SJSA1 (cell line): ENCODE data around the gene EEF1AKMT2. TPM values are rescaled to one million over a fixed set of nuclear protein-coding genes. Genes with fewer than 3 reads are reported as not detected.
"Not testable (repeated sequence)": the region's sequence is repeated elsewhere in the genome, so short reads cannot be mapped to it uniquely, and the experiment has no call there.

Source experiments
- DNase-seq, 2 experiments: peaks; one replicate each; pipeline ENCODE4 v3.0.0-alpha.2; 2015 to 2020; ENCODE audit warnings: low spot score in 2 of 2, low read depth in 1 of 2
- H3K27ac ChIP-seq: fragments of 250-450 bp; sonication (Bioruptor Pico); 2 replicates; pipeline ENCODE4 v1.5.1; 2020; ENCODE audit warnings: mild to moderate bottlenecking, moderate library complexity
- H3K27me3 ChIP-seq: fragments of 250-450 bp; sonication (Bioruptor Pico); replicated peaks from 2 replicates; pipeline ENCODE4 v1.5.1; 2020; ENCODE audit warnings: mild to moderate bottlenecking, moderate library complexity
- H3K36me3 ChIP-seq: fragments of 250-450 bp; sonication (Bioruptor Pico); 2 replicates; pipeline ENCODE4 v1.5.1; 2020; ENCODE audit warnings: mild to moderate bottlenecking
- H3K4me1 ChIP-seq: fragments of 250-450 bp; sonication (Bioruptor Pico); replicated peaks from 2 replicates; pipeline ENCODE4 v1.6.1; 2021; ENCODE audit warnings: mild to moderate bottlenecking
- H3K4me3 ChIP-seq: fragments of 250-450 bp; sonication (Bioruptor Pico); 2 replicates; pipeline ENCODE4 v1.5.1; 2020; ENCODE audit warnings: mild to moderate bottlenecking
- H3K9me3 ChIP-seq: fragments of 250-450 bp; sonication (Bioruptor Pico); replicated peaks from 2 replicates; pipeline ENCODE4 v1.5.1; 2020; ENCODE audit warnings: mild to moderate bottlenecking
- total RNA-seq: library from RNA; depleted of rRNA; stranded (reverse); fragments of >200 nt; shearing (Covaris generic); gene quantifications from 2 replicates; pipeline ENCODE4 v1.2.3, GENCODE V29; 2014; rRNA removed

The EEF1AKMT2 gene
- total RNA-seq, result 53.0 and 53.3 TPM in 2 replicates

DNA sequence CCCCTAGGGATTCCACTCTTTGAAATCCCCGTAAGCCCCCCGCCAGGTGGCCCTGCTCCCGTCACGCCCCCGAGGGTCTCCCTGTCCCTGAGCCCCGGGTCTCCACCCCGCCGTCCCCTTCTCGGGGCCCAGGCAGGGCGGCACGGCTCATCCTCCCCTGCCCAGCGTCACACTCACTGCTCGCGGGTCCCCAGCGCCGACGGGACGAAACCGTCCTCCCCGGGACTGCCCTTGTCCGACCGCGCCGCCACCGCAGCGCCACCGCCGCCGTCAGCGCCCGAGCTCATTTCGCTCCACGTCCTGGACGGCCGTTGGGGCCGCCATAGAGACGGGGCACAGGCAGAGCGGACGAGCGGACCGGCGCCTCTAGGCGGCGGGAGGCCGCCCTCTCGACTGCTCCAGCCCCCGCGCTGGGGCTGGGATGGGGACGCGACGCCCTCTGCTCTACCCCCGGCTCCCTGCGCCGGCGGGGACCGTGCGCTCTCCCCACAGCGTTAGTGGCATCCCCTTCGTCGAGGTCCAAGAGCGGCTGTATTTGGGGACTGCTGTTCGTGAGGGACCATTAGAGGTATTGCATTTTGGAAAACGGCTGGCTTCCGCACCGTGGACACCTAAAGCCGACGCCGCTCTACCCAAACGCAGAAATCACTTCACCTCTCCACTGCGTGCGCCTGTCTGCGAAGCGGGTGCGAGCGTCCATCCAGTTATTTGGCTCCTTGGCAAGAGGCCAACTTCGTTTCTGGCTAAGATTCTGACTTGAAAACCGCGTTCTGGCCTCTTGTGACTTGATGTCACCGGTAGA lies at the start of gene EEF1AKMT2:
Gene EEF1AKMT2, minus strand, starts transcription at position 341 of the 802 bp plus-strand sequence. Its CDS starts 54 bp downstream, at position 287.
- peak within 1 kb of the TSS; percentile 90 for H3K4me3 ChIP-seq
- no peaks in the 10 kb centered on the region for H3K27me3 ChIP-seq
- H3K27ac ChIP-seq, result peak within 1 kb of the TSS; percentile 92
- peak; percentile 92 to 93 for DNase-seq
- H3K36me3 ChIP-seq, result peaks cover 38% of the 10 kb centered on the region
- no peaks in the 10 kb centered on the region for H3K9me3 ChIP-seq
- 0 out of 2 replicates have a peak, but pooled peaks cover 5% of the 10 kb centered on the region for H3K4me1 ChIP-seq

DNA sequence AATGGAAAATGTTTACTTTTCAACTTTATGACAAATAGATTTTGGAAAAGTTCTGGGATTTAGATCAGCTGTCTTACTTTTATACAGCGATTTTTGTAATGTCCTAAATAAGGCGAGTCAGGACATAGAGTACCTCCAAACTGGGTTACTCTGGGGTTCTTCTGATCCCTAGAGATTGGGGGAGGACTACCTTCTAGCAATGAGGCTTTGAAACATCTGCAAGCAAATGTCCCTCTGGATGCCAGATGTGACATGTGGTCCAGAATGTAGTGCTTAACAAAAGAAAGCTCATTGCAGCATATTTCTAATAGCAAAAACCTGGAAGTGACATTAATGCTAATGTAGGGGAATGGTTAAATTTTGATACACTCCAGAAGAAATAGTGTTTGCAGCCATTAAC lies 46.0 kb upstream of the EEF1AKMT2 start:
- no peak overlapping the region for H3K27ac ChIP-seq
- DNase-seq, result no peak

DNA sequence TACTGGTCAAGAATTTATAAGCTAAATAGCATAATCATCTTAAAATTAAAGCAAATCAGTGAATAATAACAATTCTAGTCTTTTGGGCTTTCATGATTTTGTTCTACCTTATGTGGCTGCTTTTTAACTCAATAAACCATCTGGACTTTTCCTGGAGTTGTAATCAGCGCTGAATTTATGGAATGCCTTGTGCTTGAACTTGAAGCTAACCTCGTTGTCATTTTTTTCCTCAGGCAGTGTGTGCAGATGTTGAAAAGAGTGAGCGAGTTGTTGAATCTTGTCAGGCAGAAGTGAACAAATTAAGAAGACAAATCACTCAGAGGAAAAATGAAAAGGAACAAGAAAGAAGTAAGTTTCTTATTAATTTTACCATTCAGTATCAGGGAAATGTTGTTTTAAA lies 39.4 kb upstream of the EEF1AKMT2 start:
- H3K4me3 ChIP-seq, result no peak overlapping the region
- H3K4me1 ChIP-seq, result no peaks in the 10 kb centered on the region
- peaks cover 80% of the 10 kb centered on the region for H3K36me3 ChIP-seq
- DNase-seq, result no peak
- no peak overlapping the region for H3K27ac ChIP-seq
- H3K27me3 ChIP-seq, result no peaks in the 10 kb centered on the region
- no peaks in the 10 kb centered on the region for H3K9me3 ChIP-seq

More for the DNA sequence above, 46.0 kb upstream of the EEF1AKMT2 start:
- Histone ChIP-seq H3K9me3 (no peaks in the 10 kb centered on the region), H3K4me1 (no peaks in the 10 kb centered on the region), H3K4me3 (no peak overlapping the region), H3K27me3 (no peaks in the 10 kb centered on the region), H3K36me3 (peaks cover 35% of the 10 kb centered on the region)

GRCh38 chr10:124830445-124830844 lies 38.8 kb upstream of the EEF1AKMT2 start:
- H3K9me3 ChIP-seq, result no peaks in the 10 kb centered on the region

GRCh38 chr10:124829447-124830115 lies 37.9 kb upstream of the EEF1AKMT2 start:
- no peak for DNase-seq
- peaks cover 65% of the 10 kb centered on the region for H3K36me3 ChIP-seq
- H3K9me3 ChIP-seq, result no peaks in the 10 kb centered on the region
- H3K27ac ChIP-seq, result no peak overlapping the region
- no peaks in the 10 kb centered on the region for H3K4me1 ChIP-seq
- H3K4me3 ChIP-seq, result no peak overlapping the region
- no peaks in the 10 kb centered on the region for H3K27me3 ChIP-seq

More at GRCh38 chr10:124830445-124830844, 38.8 kb upstream of the EEF1AKMT2 start:
- no peak for DNase-seq
- no peak overlapping the region for H3K4me3 ChIP-seq
- no peaks in the 10 kb centered on the region for H3K4me1 ChIP-seq
- peaks cover 73% of the 10 kb centered on the region for H3K36me3 ChIP-seq
- no peak overlapping the region for H3K27ac ChIP-seq
- no peaks in the 10 kb centered on the region for H3K27me3 ChIP-seq

- H3K9me3 ChIP-seq, result no peaks in the 10 kb centered on the region
- no peak overlapping the region for H3K27ac ChIP-seq
- H3K36me3 ChIP-seq, result peaks cover 52% of the 10 kb centered on the region
- H3K4me1 ChIP-seq, result no peaks in the 10 kb centered on the region
- DNase-seq, result no peak
- H3K27me3 ChIP-seq, result no peaks in the 10 kb centered on the region
- H3K4me3 ChIP-seq, result no peak overlapping the region
Observed at GRCh38 chr10:124827474-124827873, 35.8 kb upstream of the EEF1AKMT2 start.

- no peaks in the 10 kb centered on the region for H3K27me3 ChIP-seq
- DNase-seq, result no peak
- H3K9me3 ChIP-seq, result no peaks in the 10 kb centered on the region
- H3K36me3 ChIP-seq, result peaks cover 50% of the 10 kb centered on the region
- no peak overlapping the region for H3K27ac ChIP-seq
- no peaks in the 10 kb centered on the region for H3K4me1 ChIP-seq
- H3K4me3 ChIP-seq, result no peak overlapping the region
Observed at GRCh38 chr10:124826262-124826661, 34.6 kb upstream of the EEF1AKMT2 start.

DNA sequence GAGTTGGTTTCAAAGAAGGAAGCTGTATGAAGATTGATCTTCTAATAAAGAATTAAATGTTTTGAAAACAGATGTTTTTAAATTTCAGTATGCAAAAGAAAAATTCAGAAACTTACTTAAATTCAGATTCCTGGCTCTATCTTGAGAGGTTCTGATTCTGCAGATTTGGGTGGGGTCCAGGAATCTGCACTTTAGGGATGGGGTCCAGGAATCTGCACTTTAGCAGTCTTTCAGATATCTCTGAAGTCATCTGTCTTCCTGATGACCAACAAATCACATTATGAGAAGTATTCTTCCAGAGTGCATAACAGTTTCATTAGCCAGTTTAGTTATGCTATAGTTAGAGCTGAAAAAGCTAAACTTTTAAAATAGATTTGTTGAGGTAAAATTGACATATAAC lies 34.0 kb upstream of the EEF1AKMT2 start:
- Histone ChIP-seq H3K27ac (no peak overlapping the region), H3K4me3 (no peak overlapping the region), H3K36me3 (peaks cover 47% of the 10 kb centered on the region), H3K27me3 (no peaks in the 10 kb centered on the region), H3K9me3 (no peaks in the 10 kb centered on the region), H3K4me1 (no peaks in the 10 kb centered on the region)
- DNase-seq, result no peak

GRCh38 chr10:124824932-124825331 lies 33.2 kb upstream of the EEF1AKMT2 start:
- H3K27ac ChIP-seq, H3K4me1 ChIP-seq, H3K27me3 ChIP-seq, H3K4me3 ChIP-seq, H3K9me3 ChIP-seq, DNase-seq: not testable (repeated sequence)
- peaks cover 42% of the 10 kb centered on the region for H3K36me3 ChIP-seq

- Histone ChIP-seq H3K9me3 (no peaks in the 10 kb centered on the region), H3K4me3 (no peak overlapping the region), H3K27me3 (no peaks in the 10 kb centered on the region), H3K27ac (no peak overlapping the region), H3K4me1 (no peaks in the 10 kb centered on the region), H3K36me3 (peaks cover 38% of the 10 kb centered on the region)
- no peak for DNase-seq
Observed at GRCh38 chr10:124824507-124824906, 32.8 kb upstream of the EEF1AKMT2 start.

GRCh38 chr10:124821520-124821919 lies 29.8 kb upstream of the EEF1AKMT2 start:
- no peak overlapping the region for H3K4me3 ChIP-seq
- H3K27me3 ChIP-seq, result no peaks in the 10 kb centered on the region
- H3K9me3 ChIP-seq, result no peaks in the 10 kb centered on the region
- H3K4me1 ChIP-seq, result no peaks in the 10 kb centered on the region
- H3K27ac ChIP-seq, result no peak overlapping the region
- peaks cover 33% of the 10 kb centered on the region for H3K36me3 ChIP-seq
- no peak for DNase-seq

DNA sequence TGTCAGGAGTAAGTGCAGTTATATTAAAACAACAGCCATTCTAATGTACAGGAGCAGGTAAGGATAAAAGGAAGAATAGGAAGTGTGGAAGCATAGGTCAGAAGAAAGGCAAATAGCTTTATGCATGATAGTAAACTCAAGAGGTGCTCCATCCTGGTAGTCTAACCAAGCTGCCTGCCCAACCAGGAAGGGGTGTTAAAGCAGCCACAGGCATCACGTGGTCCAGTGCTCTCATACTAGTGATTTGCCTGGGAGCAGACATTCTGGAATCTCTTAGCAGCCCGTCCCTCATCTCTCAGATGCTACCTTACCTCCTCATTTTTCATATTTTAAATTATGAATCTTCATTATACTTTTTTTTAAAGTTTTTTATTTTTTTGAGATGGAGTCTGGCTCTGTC lies 28.4 kb upstream of the EEF1AKMT2 start:
- Histone ChIP-seq H3K36me3 (peaks cover 42% of the 10 kb centered on the region), H3K27me3 (no peaks in the 10 kb centered on the region)

GRCh38 chr10:124802313-124802675 lies 10.6 kb upstream of the EEF1AKMT2 start:
- H3K36me3 ChIP-seq, result peaks cover 6% of the 10 kb centered on the region
- DNase-seq, result no peak

More for the DNA sequence above, 28.4 kb upstream of the EEF1AKMT2 start:
- Histone ChIP-seq H3K4me1 (no peaks in the 10 kb centered on the region), H3K9me3 (no peaks in the 10 kb centered on the region), H3K4me3 (no peak overlapping the region), H3K27ac (no peak overlapping the region)
- no peak for DNase-seq

DNA sequence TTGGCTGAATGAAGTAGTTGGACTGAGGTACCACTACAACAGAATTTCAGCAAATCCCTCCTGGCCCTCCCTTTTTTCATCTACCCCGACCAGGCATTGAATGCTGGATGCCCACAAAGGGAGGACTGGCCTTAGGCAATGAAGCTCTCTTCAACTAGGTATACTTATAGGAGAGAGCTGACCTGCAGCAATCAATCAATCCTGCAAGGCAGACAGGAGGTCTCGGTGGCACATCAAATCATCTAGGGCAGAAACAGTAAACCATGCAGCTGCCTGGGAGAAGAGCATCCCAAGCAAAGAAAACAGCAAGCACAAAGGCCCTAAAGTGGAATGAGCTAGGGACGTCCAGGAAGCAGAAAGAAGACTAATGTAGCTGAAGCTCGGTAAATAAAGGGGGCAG lies 7.5 kb upstream of the EEF1AKMT2 start:
- no peak for DNase-seq
- H3K36me3 ChIP-seq, result peaks cover 5% of the 10 kb centered on the region
- peaks cover 3% of the 10 kb centered on the region; the same call in 1 of the 2 replicates for H3K4me1 ChIP-seq
- H3K27me3 ChIP-seq, result no peaks in the 10 kb centered on the region
- H3K9me3 ChIP-seq, result no peaks in the 10 kb centered on the region
- no peak overlapping the region for H3K27ac ChIP-seq
- H3K4me3 ChIP-seq, result no peak overlapping the region

More at GRCh38 chr10:124802313-124802675, 10.6 kb upstream of the EEF1AKMT2 start:
- peaks cover 3% of the 10 kb centered on the region; the same call in 1 of the 2 replicates for H3K4me1 ChIP-seq
- no peaks in the 10 kb centered on the region for H3K27me3 ChIP-seq
- no peaks in the 10 kb centered on the region for H3K9me3 ChIP-seq
- peak overlapping the region; percentile 38 for H3K27ac ChIP-seq
- peak overlapping the region; percentile 87 for H3K4me3 ChIP-seq
